Adipocyte (in vitro differentiated cells): ENCODE measurements around the gene MCFD2.
A peak's percentile ranks its signal among the peaks of the same experiment; 100 is the strongest.

Experiments used
- DNase-seq: peaks from one replicate; pipeline ENCODE4 v3.0.0-alpha.2; 2015; ENCODE audit warnings: low read depth
- H3K27me3 ChIP-seq: replicated peaks from 2 replicates; pipeline ENCODE4 v1.7.0; 2013; ENCODE audit warnings: mild to moderate bottlenecking, low read length, moderate library complexity; ENCODE audit not compliant: control insufficient read depth, insufficient read depth
- H3K36me3 ChIP-seq: 2 replicates; pipeline ENCODE4 v1.7.0; 2013; ENCODE audit warnings: low read length, mild to moderate bottlenecking, moderate library complexity; ENCODE audit not compliant: control insufficient read depth, insufficient read depth, severe bottlenecking
- H3K4me1 ChIP-seq: 2 replicates; pipeline ENCODE4 v1.7.0; 2013; ENCODE audit warnings: mild to moderate bottlenecking, low read length, moderate library complexity; ENCODE audit not compliant: control insufficient read depth, insufficient read depth
- H3K4me3 ChIP-seq: 2 replicates; pipeline ENCODE4 v1.7.0; 2013; ENCODE audit warnings: mild to moderate bottlenecking, low read length, moderate library complexity
- H3K9ac ChIP-seq: 2 replicates; pipeline ENCODE4 v1.7.0; 2013; ENCODE audit warnings: mild to moderate bottlenecking, low read length, moderate library complexity
- H3K9me3 ChIP-seq: 2 replicates; pipeline ENCODE4 v1.7.0; 2013; ENCODE audit warnings: mild to moderate bottlenecking, low read length, moderate library complexity; ENCODE audit not compliant: control insufficient read depth

MCFD2 gene

DNA sequence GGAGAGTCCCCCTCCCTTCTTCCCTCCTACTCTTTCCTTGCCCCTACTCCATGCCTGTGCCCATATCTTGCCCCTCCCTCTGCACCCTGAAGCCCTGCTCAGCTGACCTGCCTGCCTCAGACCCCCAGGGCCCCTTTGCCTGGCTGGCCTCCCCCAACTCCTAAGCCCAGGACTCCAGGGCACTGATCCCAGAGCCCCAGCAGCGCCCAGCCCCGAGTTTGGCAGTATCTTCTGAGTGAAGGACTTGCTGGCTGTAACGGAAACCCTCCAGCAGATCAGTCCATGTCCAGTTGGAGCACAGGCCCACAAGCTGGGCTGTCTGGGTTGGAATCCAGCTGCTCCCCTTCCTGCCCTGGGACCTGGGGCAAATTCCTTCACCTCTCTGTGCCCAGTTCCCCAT is 46.0 kb downstream of the MCFD2 start:
- DNase-seq, result no peak
- H3K9ac ChIP-seq, result no peak overlapping the region
- no peak overlapping the region for H3K4me3 ChIP-seq
- H3K9me3 ChIP-seq, result peaks cover 6% of the 10 kb centered on the region
- H3K36me3 ChIP-seq, result no peaks in the 10 kb centered on the region
- peaks cover 37% of the 10 kb centered on the region for H3K4me1 ChIP-seq
- no peaks in the 10 kb centered on the region for H3K27me3 ChIP-seq

DNA sequence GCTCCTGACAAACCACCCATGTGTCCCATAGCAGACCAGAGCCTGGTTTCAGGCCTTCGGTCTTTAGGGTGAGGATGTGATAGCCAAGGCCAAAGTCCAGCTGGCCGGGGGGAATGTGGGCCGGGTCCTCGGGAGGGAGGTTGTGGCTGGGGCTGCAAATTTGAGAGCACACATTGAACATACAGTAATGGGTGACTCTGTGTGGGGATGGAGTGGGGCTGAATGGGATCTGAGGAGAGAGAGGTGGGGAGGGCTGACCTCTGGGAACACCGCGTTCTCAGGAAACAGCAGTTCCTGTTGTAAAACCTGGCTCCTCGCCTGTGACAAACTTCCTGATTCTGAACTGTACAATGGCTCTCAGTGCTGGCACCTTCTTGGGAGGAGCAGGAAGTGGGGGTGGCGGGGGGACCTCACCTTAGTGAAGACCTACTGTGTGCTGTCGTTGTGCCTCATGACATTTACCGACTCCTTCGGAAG is 48.8 kb downstream of the MCFD2 start:
- no peak for DNase-seq
- Histone ChIP-seq H3K4me3 (no peak overlapping the region), H3K36me3 (no peaks in the 10 kb centered on the region), H3K4me1 (peaks cover 31% of the 10 kb centered on the region), H3K9ac (no peak overlapping the region), H3K27me3 (no peaks in the 10 kb centered on the region), H3K9me3 (peaks cover 8% of the 10 kb centered on the region)

DNA sequence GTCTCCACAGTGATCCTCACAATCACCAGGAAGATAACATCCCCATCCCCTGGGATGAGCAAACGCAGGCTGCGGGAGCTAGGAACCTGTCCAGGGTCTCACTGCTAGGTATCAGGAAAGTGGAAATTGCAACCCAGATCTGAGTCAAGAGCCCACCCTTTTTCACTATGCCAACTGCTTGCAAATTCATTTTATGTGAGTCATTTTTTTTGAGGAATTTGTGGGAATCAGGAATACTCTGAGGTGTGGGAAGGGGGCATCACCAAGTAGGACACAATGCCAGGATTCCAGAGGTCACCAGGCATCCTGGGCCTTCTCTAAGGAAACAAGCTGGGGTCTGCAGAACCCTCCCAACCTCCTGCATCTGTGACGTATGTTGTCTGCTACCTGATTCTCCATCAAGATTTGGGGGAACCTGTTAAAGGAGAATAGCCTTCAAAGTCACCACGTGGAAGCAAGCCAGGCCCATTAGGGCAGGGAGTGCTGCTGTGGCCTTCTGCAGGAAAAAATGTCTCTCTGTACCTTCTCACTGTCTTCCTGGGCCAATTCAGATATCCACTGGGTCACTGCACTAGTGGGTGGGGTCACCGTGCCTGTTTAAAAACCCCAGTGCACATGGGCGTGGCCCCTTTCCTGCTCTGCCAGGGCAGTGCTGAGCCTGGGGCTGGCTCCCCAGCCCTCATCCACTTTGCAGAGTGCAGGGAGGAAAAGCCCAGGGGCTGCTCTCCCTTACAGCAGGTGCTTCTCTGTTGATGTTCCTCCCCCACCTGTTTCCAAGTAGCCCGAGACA is 50.2 kb downstream of the MCFD2 start:
- no peak overlapping the region for H3K9ac ChIP-seq

DNA sequence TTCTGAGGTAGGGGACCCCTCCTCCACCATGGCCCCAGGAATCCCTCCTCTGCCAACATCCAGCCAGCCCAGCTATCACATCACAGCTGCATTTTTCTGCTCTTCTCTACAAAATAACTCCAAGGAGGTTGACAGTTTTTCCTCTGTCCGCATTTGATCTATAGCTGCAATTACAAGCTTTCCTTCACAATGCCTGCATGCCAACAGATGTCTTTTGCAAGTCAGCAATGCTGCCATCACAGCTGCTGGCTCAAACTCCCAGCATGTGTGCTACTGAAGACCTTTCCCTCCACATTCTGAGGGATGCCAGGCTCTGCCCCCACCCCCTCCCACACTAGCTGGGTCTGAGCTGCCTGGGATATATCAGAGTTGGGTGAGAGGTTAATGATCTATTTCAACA is 51.7 kb downstream of the MCFD2 start:
- peaks cover 8% of the 10 kb centered on the region for H3K9me3 ChIP-seq
- H3K9ac ChIP-seq, result no peak overlapping the region
- H3K27me3 ChIP-seq, result no peaks in the 10 kb centered on the region
- H3K4me3 ChIP-seq, result no peak overlapping the region
- peaks cover 33% of the 10 kb centered on the region for H3K4me1 ChIP-seq
- H3K36me3 ChIP-seq, result no peaks in the 10 kb centered on the region
- no peak for DNase-seq

More for the DNA sequence above, 50.2 kb downstream of the MCFD2 start:
- Histone ChIP-seq H3K9me3 (peaks cover 8% of the 10 kb centered on the region), H3K4me3 (no peak overlapping the region), H3K4me1 (peaks cover 31% of the 10 kb centered on the region), H3K27me3 (no peaks in the 10 kb centered on the region), H3K36me3 (no peaks in the 10 kb centered on the region)
- no peak for DNase-seq

DNA sequence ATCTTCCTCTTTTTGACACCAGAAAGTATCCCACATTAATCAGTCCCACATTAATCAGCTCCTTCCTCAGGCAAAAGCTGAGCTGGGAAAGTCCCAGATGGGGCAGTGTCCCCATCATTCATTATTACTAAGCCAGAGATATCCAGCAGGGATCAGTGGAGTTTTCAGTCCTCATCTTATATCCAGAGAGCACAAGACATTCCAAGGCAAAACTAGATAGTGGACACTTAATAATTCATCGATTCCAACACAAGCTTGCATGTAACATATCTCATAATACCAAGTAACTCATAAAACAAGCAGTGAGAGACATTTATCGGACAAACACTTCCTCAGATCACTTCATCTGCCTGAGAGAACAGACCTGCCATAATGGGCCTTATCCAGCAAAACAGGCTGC is 53.1 kb downstream of the MCFD2 start:
- Histone ChIP-seq H3K9me3 (peaks cover 8% of the 10 kb centered on the region), H3K4me1 (peaks cover 46% of the 10 kb centered on the region), H3K4me3 (no peak overlapping the region), H3K9ac (peak overlapping the region; percentile 65), H3K36me3 (no peaks in the 10 kb centered on the region), H3K27me3 (no peaks in the 10 kb centered on the region)
- no peak for DNase-seq

DNA sequence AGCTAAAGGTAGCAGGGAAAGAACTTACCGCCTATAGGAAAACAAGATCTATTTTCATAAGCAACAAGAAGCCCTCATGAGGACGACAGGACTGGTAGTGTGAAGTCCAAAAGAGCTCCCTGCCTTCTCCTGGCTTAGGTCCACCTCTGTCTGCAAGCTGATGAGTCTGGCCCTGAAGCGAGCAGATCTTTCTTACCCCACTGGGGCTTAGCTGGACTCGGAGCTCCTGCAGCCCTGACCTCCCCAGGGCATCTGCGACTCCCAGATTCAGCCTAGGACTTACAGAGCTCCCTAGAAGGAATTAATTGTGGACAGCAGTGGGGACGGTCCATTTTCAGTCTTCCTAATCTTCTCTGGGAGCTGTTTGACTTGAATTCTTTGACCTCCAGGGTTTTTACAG is 53.7 kb downstream of the MCFD2 start:
- peaks cover 49% of the 10 kb centered on the region for H3K4me1 ChIP-seq
- H3K9ac ChIP-seq, result peak overlapping the region; percentile 65
- no peak for DNase-seq
- H3K27me3 ChIP-seq, result no peaks in the 10 kb centered on the region
- H3K9me3 ChIP-seq, result peaks cover 8% of the 10 kb centered on the region
- H3K4me3 ChIP-seq, result no peak overlapping the region
- H3K36me3 ChIP-seq, result no peaks in the 10 kb centered on the region

DNA sequence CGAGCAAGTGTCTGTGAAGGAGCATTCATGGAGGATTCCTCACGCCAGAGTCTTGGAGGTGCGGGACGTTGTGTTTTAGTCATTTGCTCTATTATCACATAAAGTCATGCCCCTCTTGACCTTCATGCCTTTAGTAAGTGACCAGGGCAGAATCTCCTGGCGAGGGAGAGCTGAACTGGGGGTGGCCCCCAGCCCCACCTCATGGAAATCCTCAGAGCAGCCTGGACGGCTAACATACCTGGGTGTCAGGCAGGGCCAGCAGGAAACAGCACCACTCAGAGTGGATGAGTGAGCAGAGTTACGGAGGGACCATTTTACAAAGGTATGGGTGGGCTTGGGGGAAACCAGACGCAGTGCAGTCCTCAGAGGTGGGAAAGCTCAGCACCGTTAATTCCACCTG is 56.1 kb downstream of the MCFD2 start:
- Histone ChIP-seq H3K4me1 (peaks cover 69% of the 10 kb centered on the region), H3K27me3 (no peaks in the 10 kb centered on the region), H3K9ac (peak overlapping the region; percentile 76), H3K9me3 (peaks cover under 1% of the 10 kb centered on the region), H3K4me3 (no peak overlapping the region), H3K36me3 (no peaks in the 10 kb centered on the region)
- no peak for DNase-seq

DNA sequence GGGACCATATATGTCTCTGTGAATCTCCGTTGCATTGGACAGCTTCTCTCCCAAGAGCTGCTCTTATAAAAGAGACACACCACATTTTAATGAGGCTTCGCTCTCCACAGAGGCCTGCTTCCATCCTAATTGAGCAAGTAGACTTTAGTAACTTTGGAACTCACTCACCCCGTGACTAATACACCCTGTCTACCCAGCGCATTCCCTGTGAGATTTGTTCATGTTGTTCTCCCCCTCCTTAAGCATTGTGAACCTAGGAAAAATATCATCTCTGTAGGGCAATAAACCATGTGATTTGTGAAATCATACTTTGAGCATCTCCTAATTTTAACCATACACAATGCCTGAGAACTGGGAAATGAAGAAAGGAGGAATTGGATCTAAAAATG is 56.9 kb downstream of the MCFD2 start:
- DNase-seq, result peak; percentile 90
- Histone ChIP-seq H3K9ac (peak overlapping the region; percentile 76), H3K36me3 (no peaks in the 10 kb centered on the region), H3K4me3 (no peak overlapping the region), H3K4me1 (peaks cover 69% of the 10 kb centered on the region), H3K27me3 (no peaks in the 10 kb centered on the region), H3K9me3 (no peaks in the 10 kb centered on the region)

DNA sequence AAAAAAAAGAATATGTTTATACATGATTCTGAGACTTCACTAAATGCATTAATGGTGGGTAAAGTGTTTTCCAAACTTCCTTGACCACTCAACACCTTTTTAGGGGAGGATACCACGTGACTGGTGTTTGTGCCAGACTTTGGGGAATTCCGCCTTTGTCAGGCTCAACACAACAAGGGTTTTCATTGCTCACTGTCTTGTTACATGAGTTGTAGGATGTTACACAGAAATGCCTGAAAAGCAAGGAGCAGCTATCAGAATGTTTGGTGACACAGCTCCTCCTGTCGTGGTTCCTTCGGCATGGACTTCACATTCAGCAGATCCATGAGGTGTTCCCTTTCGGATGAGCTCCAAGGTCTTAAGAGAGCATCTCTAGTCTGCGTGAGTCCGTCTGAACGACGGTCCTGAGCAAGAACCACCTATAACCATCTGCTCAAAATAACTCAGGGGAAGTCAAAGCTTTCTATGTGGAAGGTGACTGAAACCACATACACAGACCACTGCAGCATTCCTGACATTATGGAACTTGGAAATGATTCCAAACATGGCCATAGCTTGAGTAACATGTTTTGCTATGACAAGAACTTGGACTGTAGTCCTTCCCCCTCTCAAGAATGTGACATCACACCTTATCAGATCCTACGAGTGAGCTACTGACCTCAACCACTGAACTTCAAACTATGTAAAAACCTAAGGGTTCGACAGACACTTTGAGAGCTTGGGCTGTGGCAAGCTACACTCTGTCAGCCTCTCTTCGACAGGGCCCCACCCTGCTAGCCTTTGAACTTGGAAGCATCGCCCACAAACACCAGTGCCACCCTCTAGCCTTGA is 57.5 kb downstream of the MCFD2 start:
- Histone ChIP-seq H3K4me3 (no peak overlapping the region), H3K36me3 (no peaks in the 10 kb centered on the region), H3K4me1 (peaks cover 68% of the 10 kb centered on the region), H3K27me3 (no peaks in the 10 kb centered on the region), H3K9me3 (no peaks in the 10 kb centered on the region), H3K9ac (peak overlapping the region; percentile 76)
- peak; percentile 66 for DNase-seq

DNA sequence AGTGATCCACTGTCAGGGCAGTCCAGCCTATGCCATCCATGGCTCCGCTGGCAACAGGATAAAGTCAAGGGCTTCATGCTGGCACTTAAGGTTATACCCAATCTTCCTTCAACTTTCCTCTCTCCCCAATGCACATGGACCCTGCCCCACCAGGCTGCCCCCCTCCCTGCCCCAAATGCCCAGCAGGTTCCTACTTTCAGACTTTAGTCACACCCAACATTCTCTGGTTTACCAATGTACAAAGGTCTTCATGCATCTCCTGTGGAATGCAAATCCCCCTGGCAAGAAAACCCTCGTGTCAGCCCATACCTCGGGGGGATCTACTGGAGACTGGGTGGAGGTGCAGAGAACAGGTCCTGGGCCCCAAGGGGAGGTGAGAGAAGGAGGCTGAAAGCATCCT is 59.3 kb downstream of the MCFD2 start:
- Histone ChIP-seq H3K9ac (peak overlapping the region; percentile 76), H3K4me1 (peaks cover 63% of the 10 kb centered on the region), H3K36me3 (no peaks in the 10 kb centered on the region), H3K9me3 (no peaks in the 10 kb centered on the region), H3K4me3 (no peak overlapping the region), H3K27me3 (no peaks in the 10 kb centered on the region)
- DNase-seq, result no peak

DNA sequence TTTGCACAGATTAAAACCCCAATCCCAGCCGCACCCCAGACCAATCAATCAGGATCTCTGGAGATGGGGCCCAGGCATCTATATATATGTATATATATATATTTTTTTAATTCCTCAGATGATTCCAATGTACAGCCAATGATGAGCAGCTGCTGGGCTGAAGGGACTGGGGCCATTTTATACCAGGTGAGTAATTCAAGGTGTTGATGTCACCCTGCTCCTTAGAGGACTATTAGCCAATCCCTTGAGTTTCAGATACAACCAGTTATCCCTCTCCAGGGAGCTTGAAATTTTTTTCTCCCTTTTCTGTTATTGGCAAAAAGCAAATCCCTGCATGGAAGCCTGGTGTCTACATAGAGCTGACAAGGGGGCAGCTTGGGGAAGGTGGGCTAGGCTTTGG is 59.8 kb downstream of the MCFD2 start:
- Histone ChIP-seq H3K4me1 (peaks cover 63% of the 10 kb centered on the region), H3K9me3 (no peaks in the 10 kb centered on the region), H3K4me3 (no peak overlapping the region), H3K9ac (peak overlapping the region; percentile 76), H3K27me3 (no peaks in the 10 kb centered on the region), H3K36me3 (no peaks in the 10 kb centered on the region)
- DNase-seq, result no peak
